Posterior cingulate gyrus (tissue), 11 donors: ENCODE measurements around the gene GMPPA.

Experiments
- DNase-seq, 10 donors: peaks; one replicate each; pipeline versions ENCODE4 v3.0.0 to v3.0.0-alpha.2; 2020 to 2021; ENCODE audit warnings: mixed read lengths in 3 of 10
- intact Hi-C: fragments of 100-400 bp; cut with DNase I; formaldehyde crosslinking; loops from one replicate; pipeline ENCODE4 v1.15.1; 2023

Gene GMPPA

DNA sequence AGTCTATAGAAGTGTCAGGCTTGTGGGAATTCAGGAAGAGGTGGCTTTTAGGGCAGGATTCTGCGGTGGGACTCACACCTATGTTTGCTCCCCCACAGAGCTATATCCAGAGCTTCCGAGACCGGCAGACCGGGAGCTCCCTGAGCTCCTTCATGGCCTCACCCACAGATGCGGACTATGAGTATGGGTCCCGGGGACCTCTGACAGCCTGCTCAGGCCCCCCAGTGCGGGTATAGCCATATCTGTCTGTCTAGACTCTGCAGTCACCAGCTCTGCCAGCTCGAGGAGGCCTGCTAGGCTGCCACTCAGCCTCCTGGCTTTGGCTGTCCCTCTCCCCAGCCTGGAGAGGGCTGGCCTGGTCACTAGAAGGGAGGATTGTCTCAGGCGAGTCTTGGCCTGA, 50.9 kb downstream of the GMPPA start:
- intact Hi-C loops, result no loop called here
- DNase-seq, result peak in 1 of 10 donors; percentile 57

DNA sequence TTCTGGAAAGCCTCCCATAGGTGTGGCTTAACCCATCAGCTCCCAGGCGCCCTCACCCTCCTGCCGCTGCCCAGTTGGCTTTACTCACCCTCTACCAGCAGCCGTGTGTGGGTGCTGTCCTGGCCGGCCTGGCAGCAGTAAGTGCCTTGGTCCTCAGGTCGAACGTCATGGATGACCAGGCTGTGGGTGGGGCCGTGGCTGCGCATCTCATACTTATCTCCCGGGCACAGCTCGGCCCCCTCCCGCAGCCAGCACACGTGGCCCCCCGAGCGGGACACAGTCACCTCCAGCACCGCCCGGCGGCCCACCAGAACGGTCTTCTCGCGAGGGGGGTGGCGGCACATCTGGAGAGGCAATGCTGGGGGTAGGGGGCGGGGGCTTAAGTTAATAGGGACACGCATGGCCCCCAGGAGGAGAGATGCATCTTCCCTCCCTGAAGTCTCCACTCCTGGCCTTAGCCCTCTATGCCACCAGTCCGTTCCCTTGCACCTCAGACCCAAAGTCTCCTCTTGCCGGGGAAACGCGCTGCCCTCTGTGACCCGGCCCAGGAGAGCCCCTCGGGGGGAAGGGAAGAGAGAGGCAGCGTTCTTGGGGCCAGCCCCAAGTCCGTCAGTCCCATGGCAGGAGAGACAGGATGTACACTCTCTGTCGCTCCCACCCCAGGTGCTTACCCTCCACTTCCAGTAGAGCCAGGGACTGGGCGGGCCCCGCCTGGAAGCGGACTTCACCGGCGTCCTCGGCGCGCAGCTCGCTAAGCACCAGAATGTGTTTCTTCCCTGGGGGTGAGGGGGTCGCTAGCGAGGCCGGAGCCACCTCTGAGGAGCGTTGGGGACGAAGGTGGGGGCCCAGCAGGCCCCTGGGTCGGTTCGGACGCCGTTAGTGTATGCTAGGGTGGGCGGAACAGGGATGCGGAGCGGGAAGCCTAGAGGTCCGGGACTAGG, 53.0 kb downstream of the GMPPA start:
- intact Hi-C loops, result no loop called here
- peak in 3 of 10 donors; percentile 82 to 93 (median 87) for DNase-seq

DNA sequence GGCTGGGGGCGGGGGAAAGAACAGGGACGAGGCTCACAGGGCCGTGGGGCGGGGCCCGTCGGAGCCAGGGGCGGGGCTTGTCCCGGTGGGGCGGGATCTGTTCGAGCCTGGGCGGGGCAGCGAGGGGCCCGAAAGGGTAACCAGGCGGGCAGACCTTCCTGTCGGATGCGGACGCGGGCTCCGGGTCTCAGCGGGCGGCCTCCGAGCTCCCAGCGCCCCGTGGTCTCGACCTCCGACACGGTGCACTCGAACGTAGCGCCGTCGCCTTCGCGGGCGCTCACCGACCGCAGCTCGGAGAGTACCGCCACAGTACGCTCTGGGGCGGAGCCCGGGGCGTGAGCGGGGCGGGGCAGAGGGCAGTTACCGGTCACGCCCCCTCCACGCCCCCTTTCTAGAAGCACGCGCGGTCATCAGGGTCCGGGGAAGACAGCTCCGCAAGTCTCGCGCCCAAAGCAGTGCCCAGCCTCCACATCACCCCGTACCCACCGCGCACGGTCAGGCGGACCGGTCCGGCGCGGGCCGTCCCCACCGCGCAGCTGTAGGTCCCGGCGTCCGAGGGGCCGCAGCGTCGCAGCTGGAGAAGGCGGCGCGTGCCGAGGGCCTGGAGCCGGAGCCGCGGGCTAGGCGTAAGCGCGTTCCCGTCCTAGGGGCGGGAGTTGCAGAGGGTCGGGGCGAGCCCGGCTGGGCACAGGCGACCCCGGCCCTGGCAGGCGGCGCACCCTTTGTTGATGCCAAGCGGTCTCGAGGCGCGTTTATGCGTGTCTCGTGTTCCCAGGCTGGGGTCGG, 53.9 kb downstream of the GMPPA start:
- DNase-seq, result peak; percentile 73 to 99 (median 86)
- intact Hi-C loops, result no loop called here

DNA sequence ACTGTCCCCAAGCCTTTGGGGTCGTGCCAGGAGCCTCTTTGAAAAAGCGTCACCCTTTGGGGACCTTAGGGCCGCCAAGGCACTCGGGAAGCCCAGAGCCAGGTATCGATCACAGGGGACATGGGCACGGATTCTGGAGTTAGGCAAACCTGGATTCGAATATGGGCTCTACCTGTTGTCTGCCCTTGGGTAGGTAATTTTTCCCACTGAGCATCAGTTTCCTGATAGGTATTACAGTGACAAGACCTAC, 54.4 kb downstream of the GMPPA start:
- DNase-seq, result no peak
- intact Hi-C loops, result no loop called here

DNA sequence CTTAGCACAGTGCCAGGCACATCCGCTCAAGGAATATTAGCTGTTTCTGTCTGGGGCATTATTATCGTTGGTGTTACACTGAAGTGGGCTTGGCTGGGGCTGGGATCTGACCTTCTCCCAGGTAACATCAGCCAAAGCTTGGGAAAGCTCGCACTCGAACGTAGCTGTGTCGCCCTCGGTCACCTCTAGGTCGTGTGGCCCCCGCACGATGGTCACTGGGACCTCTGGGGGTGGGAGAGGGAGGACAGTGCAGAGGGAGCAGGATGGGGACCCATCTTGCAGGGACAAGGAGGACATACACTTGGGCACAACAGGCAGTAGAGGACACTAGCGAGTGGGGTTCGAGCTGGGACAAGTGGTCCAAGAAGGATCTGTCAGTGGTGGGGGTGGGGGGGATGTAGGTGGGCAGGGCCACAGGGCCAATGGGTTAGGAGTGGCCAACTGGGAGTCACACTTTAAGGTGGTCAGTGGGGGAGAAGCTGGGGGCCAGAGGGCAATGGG, 54.8 kb downstream of the GMPPA start:
- intact Hi-C loops, result no loop called here
- DNase-seq, result peak in 1 of 10 donors; percentile 38

DNA sequence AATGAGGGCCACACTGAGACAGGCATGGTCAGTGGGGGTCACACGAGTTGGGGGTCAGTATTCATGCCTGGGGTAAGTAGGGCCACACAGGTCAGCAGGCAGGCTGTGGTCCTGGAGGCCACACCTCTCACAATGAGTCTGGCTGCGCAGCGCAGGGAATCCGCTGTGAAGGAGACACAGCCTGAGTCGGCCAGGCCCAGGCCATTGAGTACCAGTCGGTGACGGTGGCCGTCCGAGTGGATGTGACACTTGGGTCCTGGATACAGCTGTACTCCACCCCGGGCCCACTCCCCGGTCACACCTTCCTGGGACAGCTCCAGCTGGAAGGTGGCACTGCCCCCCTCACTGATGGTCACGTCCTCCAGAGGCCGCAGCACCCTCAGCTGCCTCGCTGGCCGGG, 55.7 kb downstream of the GMPPA start:
- intact Hi-C loops, result no loop called here
- DNase-seq, result peak in 2 of 10 donors; percentile 76 to 83

DNA sequence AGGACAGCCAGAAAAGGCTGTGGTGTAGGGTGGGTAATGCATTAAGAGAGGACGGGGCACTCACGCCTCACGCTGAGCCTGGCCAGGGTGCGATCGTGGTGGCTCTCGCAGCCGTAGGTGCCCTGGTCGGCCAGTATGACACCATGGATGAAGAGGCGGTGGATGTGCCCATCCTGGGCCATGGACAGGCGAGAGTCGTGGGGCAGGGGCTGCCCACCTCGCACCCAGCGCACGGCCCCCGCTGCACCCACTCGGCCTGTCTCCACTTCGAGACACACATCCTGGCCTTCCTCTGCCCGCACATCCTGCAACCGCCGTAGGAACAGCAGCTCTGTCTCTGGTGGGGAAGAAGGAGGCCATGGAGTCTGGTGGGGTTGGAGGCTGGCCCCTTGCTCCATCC, 57.3 kb downstream of the GMPPA start:
- peak in 1 of 10 donors; percentile 71 for DNase-seq
- intact Hi-C loops, result loop anchor here (5.0 kb wide), 1 partner anchor 81 kb away; no protein-coding TSS in a partner anchor

DNA sequence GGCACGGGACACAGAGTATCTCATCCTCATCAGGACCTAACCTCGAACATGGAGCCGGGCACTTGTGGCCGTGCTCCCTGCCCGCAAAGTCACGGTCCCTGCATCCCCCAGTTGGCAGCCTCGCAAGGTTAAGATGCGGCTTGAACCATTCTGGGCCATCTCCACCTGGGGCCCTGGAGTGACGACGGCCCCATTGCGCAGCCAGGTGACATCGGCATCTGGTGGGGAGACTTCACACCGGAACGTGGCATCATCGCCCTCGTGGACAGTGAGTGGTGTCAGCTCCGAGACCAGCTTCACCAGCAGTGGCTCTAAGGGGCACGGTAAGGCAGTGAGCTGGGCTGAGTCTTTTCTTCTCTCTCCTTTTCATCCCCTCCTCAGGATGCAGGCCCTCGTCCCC, 57.7 kb downstream of the GMPPA start:
- peak in 1 of 10 donors; percentile 70 for DNase-seq
- intact Hi-C loops, result loop anchor here (5.0 kb wide), 1 partner anchor 81 kb away; no protein-coding TSS in a partner anchor
